Sigmoid colon (tissue), 4 donors: ENCODE data around the gene KLC4.

Source experiments
- EP300 ChIP-seq, 4 donors: sonication (generic); formaldehyde crosslinking; IDR thresholded peaks; one replicate each; pipeline ENCODE4 v1.6.1; 2017; ENCODE audit warnings: antibody characterized with exemption in 4 of 4
- POLR2A ChIP-seq, 2 donors: fragments of 450-650 bp; IDR thresholded peaks; one replicate each; pipeline ENCODE4 v1.6.1; 2016; ENCODE audit warnings: antibody characterized with exemption in 2 of 2, mild to moderate bottlenecking in 2 of 2, moderate library complexity in 2 of 2
- POLR2AphosphoS5 ChIP-seq, 4 donors: sonication (generic); formaldehyde crosslinking; IDR thresholded peaks; one replicate each; pipeline ENCODE4 v1.6.1; 2017; ENCODE audit warnings: antibody characterized with exemption in 4 of 4
- TF ChIP-seq, protein P1 (sequence below), 4 experiments: fragments of 450-650 bp in 3 of 4; fragments of 200-600 bp in 1 of 4; IDR thresholded peaks; one replicate each; pipeline ENCODE4 v1.5.1; 2016 to 2019; ENCODE audit warnings: antibody characterized with exemption in 4 of 4, mild to moderate bottlenecking in 3 of 4, moderate library complexity in 2 of 4

DNA sequence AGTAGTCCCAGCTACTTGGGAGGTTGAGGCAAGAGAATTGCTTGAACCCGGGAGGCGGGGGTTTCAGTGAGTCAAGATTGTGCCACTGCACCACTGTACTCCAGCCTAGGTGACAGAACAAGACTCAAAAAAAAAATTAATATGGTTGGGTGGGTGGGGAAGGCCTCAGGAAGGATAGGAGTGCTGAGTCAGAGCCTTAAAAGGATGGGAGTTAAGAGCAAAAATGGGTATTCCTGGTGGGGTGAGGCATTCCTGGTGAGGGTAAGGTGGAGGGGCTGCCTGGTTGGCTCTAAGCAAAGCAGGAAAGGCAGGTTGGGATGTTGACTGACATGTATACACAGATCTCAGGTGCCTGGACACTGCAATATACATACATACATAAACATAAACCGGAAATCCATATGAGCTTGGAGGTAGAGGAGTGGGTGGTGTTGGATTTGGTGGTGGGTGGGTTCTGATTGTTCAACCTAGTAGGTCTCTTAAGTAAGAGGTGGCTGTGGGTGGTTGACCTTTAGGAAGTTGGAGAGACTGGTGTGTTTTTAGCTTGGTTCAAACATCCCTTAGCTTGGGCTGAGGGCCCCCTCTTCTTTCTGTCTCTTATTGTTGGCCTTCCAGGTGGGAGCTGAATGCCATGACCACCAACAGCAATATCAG lies 39.3 kb upstream of the KLC4 start:
- TF ChIP-seq, protein P1, sequence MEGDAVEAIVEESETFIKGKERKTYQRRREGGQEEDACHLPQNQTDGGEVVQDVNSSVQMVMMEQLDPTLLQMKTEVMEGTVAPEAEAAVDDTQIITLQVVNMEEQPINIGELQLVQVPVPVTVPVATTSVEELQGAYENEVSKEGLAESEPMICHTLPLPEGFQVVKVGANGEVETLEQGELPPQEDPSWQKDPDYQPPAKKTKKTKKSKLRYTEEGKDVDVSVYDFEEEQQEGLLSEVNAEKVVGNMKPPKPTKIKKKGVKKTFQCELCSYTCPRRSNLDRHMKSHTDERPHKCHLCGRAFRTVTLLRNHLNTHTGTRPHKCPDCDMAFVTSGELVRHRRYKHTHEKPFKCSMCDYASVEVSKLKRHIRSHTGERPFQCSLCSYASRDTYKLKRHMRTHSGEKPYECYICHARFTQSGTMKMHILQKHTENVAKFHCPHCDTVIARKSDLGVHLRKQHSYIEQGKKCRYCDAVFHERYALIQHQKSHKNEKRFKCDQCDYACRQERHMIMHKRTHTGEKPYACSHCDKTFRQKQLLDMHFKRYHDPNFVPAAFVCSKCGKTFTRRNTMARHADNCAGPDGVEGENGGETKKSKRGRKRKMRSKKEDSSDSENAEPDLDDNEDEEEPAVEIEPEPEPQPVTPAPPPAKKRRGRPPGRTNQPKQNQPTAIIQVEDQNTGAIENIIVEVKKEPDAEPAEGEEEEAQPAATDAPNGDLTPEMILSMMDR (IDR thresholded peaks at IDR 0.05), result no peak
- no peak for TF ChIP-seq POLR2AphosphoS5 (IDR thresholded peaks at IDR 0.05)
- no peak for TF ChIP-seq POLR2A (IDR thresholded peaks at IDR 0.05)
- no peak for TF ChIP-seq EP300 (IDR thresholded peaks at IDR 0.05)
